GM12878 (cell line): ENCODE data around the gene RBM19. TPM values are rescaled to one million over a fixed set of nuclear protein-coding genes. Genes with fewer than 3 reads are reported as not detected.

Experiments
- ATAC-seq: fragments of 200-7000 bp; cut with Tn5 transposase; 3 replicates; pipeline ENCODE4 v1.9.1; 2020; ENCODE audit warnings: mild to moderate bottlenecking, moderate library complexity
- BruUV-seq: library from RNA; stranded (reverse); fragments of 400-500 nt; replicated peaks from 2 replicates; lab custom pipeline; 2021; lab: Mats Ljungman, UMichigan
- CTCF ChIA-PET: fragments of 300-600 bp; sonication (Branson Sonifier 250); formaldehyde crosslinking; extraction: SDS; loops from one replicate; lab custom pipeline; 2021; ENCODE audit warnings: inconsistent platforms; lab: Yijun Ruan, JAX
- POLR2A ChIA-PET: fragments of 350-600 bp; formaldehyde crosslinking; extraction: SDS; loops from one replicate; lab custom pipeline; 2021; ENCODE audit warnings: inconsistent platforms; lab: Charles Lee
- RAD21 ChIA-PET: fragments of 300-600 bp; sonication (Branson Sonifier 250); formaldehyde crosslinking; loops from one replicate; lab custom pipeline; 2023; ENCODE audit warnings: antibody characterized with exemption; ENCODE audit not compliant: unreplicated experiment; lab: Charles Lee
- SMC1A ChIA-PET: fragments of 300-600 bp; sonication (Branson Sonifier 250); formaldehyde crosslinking; loops from one replicate; lab custom pipeline; 2023; ENCODE audit not compliant: unreplicated experiment, uncharacterized antibody; lab: Charles Lee
- DNase-seq: peaks from one replicate; pipeline ENCODE4 v3.0.0-alpha.2; 2011; ENCODE audit warnings: low read depth, low spot score
- FAIRE-seq: peaks from 3 replicates; lab custom pipeline; 2011; peaks lifted over from hg19 to GRCh38; lab: Jason Lieb, UNC
- H2AFZ ChIP-seq: 2 replicates; pipeline ENCODE4 v1.6.0; 2011; ENCODE audit warnings: low read depth, low read length, control low read depth; ENCODE audit not compliant: control insufficient read depth
- H3K27ac ChIP-seq: 2 replicates; pipeline ENCODE4 v1.5.1; 2011; ENCODE audit warnings: control low read depth; ENCODE audit not compliant: control insufficient read depth, insufficient read depth
- H3K27me3 ChIP-seq, 2 experiments: replicated peaks in 1 of 2; 2 replicates each; pipeline versions ENCODE4 v1.6.0 to v1.6.1; 2011; ENCODE audit warnings: low read length in 1 of 2; ENCODE audit not compliant: control insufficient read depth in 2 of 2, insufficient read depth in 2 of 2
- H3K36me3 ChIP-seq, 2 experiments: 2 replicates each; pipeline ENCODE4 v1.5.1; 2011; ENCODE audit warnings: low read length in 1 of 2; ENCODE audit not compliant: control insufficient read depth in 2 of 2, insufficient read depth in 2 of 2
- H3K4me1 ChIP-seq: 2 replicates; pipeline ENCODE4 v1.6.1; 2011; ENCODE audit warnings: mild to moderate bottlenecking, low read length, moderate library complexity, mixed read lengths; ENCODE audit not compliant: control insufficient read depth, insufficient read depth
- H3K4me2 ChIP-seq: 2 replicates; pipeline ENCODE4 v1.6.0; 2011; ENCODE audit warnings: control low read depth; ENCODE audit not compliant: control insufficient read depth, insufficient read depth
- H3K4me3 ChIP-seq: fragments of 200-600 bp; sonication (generic); 2 replicates; pipeline ENCODE4 v1.5.1; 2016
- H3K79me2 ChIP-seq: 2 replicates; pipeline ENCODE4 v1.6.0; 2011; ENCODE audit warnings: low read length; ENCODE audit not compliant: control insufficient read depth, insufficient read depth
- H3K9ac ChIP-seq: 2 replicates; pipeline ENCODE4 v1.8.0; 2011; ENCODE audit warnings: low read length, control low read depth, mixed read lengths; ENCODE audit not compliant: control insufficient read depth, insufficient read depth
- H3K9me3 ChIP-seq: replicated peaks from 3 replicates; pipeline ENCODE4 v1.5.1; 2011; ENCODE audit warnings: mild to moderate bottlenecking, low read length; ENCODE audit not compliant: control insufficient read depth, insufficient read depth
- H4K20me1 ChIP-seq: 2 replicates; pipeline ENCODE4 v1.6.0; 2011; ENCODE audit not compliant: control insufficient read depth, insufficient read depth
- BACH1 ChIP-seq: fragments of 450-650 bp; IDR thresholded peaks from 2 replicates; pipeline ENCODE4 v1.6.1; 2017; ENCODE audit warnings: mild to moderate bottlenecking, borderline replicate concordance
- CBX5 ChIP-seq: sonication (generic); IDR thresholded peaks from 2 replicates; pipeline ENCODE4 v1.6.1; 2016; ENCODE audit warnings: low read depth, moderate library complexity, mild to moderate bottlenecking, inconsistent platforms
- CHD1 ChIP-seq: IDR thresholded peaks from 2 replicates; pipeline ENCODE4 v1.6.1; 2012; ENCODE audit warnings: low read depth, low read length, improper control_type of control experiment
- CHD2 ChIP-seq: IDR thresholded peaks from 2 replicates; pipeline ENCODE4 v1.6.1; 2011; ENCODE audit warnings: low read depth, low read length, improper control_type of control experiment, borderline replicate concordance
- EGR1 ChIP-seq, 2 experiments: IDR thresholded peaks; 1 replicate in 1 of 2; 2 replicates in 1 of 2; pipeline ENCODE4 v1.6.1; 2011 to 2012; ENCODE audit warnings: low read depth in 2 of 2, low read length in 2 of 2, borderline replicate concordance in 1 of 2, mild to moderate bottlenecking in 1 of 2, moderate library complexity in 1 of 2
- GABPA ChIP-seq: IDR thresholded peaks from 2 replicates; pipeline ENCODE4 v1.6.1; 2014; ENCODE audit warnings: antibody characterized with exemption, low read depth, mild to moderate bottlenecking, inconsistent platforms
- NR2F1 ChIP-seq: fragments of 450-650 bp; conservative IDR thresholded peaks from 2 replicates; pipeline ENCODE4 v1.6.1; 2017; ENCODE audit warnings: mild to moderate bottlenecking
- PML ChIP-seq: IDR thresholded peaks from 2 replicates; pipeline ENCODE4 v1.6.1; 2012; ENCODE audit warnings: low read length, inconsistent platforms
- RAD51 ChIP-seq: fragments of 450-650 bp; IDR thresholded peaks from 2 replicates; pipeline ENCODE4 v1.6.1; 2016; ENCODE audit warnings: moderate library complexity, mild to moderate bottlenecking, inconsistent platforms
- RCOR1 ChIP-seq: conservative IDR thresholded peaks from 2 replicates; pipeline ENCODE4 v1.6.1; 2012; ENCODE audit warnings: low read depth, low read length, improper control_type of control experiment
- RUNX3 ChIP-seq: IDR thresholded peaks from 2 replicates; pipeline ENCODE4 v1.6.1; 2012; ENCODE audit warnings: low read length, inconsistent platforms
- SIN3A ChIP-seq: IDR thresholded peaks from 2 replicates; pipeline ENCODE4 v1.6.1; 2012; ENCODE audit warnings: low read depth, low read length, improper control_type of control experiment
- SUZ12 ChIP-seq: fragments of 200-600 bp; sonication (generic); IDR thresholded peaks from one replicate; pipeline ENCODE4 v1.6.1; 2018; ENCODE audit warnings: antibody characterized with exemption, mild to moderate bottlenecking; ENCODE audit not compliant: unreplicated experiment
- WGBS: methylation state at CpG from one replicate; pipeline ENCODE4 v1.1.6; 2016; ENCODE audit warnings: low lambda C conversion rate; ENCODE audit not compliant: insufficient replicate concordance, insufficient coverage; ENCODE audit errors: missing lambda C conversion rate; 5-methylcytosine and 5-hydroxymethylcytosine counted together
- in situ Hi-C: fragments of 300-500 bp; cut with MboI; formaldehyde crosslinking; loops from 9 replicates; pipeline ENCODE4 v1.14.3; 2018; ENCODE audit warnings: mixed read lengths
- intact Hi-C: fragments of 100-400 bp; cut with micrococcal nuclease; formaldehyde crosslinking; loops from one replicate; pipeline ENCODE4 v1.14.2; 2022; ENCODE audit not compliant: unreplicated experiment
- polyA plus RNA-seq, 11 experiments: library from polyadenylated mRNA; depleted of rRNA in 4 of 11; unstranded in 6 of 11; stranded (reverse) in 5 of 11; fragments of >200 nt; fragmentation: Nextera tagmentation in 4 of 11; fragmentation: Illumina TruSeq in 1 of 11; extraction: Ambion mirVana in 4 of 11; extraction: Trizol in 1 of 11; gene quantifications; 1 replicate in 1 of 11; 2 replicates in 10 of 11; pipeline versions ENCODE4 v1.2.1 to v1.2.3, GENCODE V29; 2011 to 2016; ENCODE audit warnings: inconsistent platforms in 2 of 11, missing spikeins in 2 of 11, low read depth in 1 of 11
- total RNA-seq, 4 experiments: library from RNA; depleted of rRNA in 3 of 4; stranded (reverse); fragments of >200 nt in 3 of 4; fragmentation: Illumina TruSeq in 1 of 4; extraction: Trizol in 1 of 4; gene quantifications; 2 replicates each; pipeline versions ENCODE4 v1.2.1 to v1.2.3, GENCODE V29; 2013 to 2021
- TF ChIP-seq, protein P1 (sequence below): fragments of 450-650 bp; IDR thresholded peaks from 2 replicates; pipeline ENCODE4 v1.6.1; 2017; ENCODE audit warnings: mild to moderate bottlenecking, low read depth, inconsistent platforms; ENCODE audit not compliant: poor library complexity, severe bottlenecking
- TF ChIP-seq, protein P2 (sequence below): IDR thresholded peaks from 2 replicates; pipeline ENCODE4 v1.6.1; 2012; ENCODE audit warnings: low read depth, low read length, improper control_type of control experiment
- TF ChIP-seq, protein P3 (sequence below): fragments of 450-650 bp; IDR thresholded peaks from 2 replicates; pipeline ENCODE4 v1.6.1; 2017; ENCODE audit warnings: mild to moderate bottlenecking

Gene RBM19
- total and polyA plus RNA-seq, 10 of the 15 experiments (the other 5 are each of a cell fraction or from before 2014, with no cell fraction given): 4.2 to 42.9 (median 28.4) TPM

DNA sequence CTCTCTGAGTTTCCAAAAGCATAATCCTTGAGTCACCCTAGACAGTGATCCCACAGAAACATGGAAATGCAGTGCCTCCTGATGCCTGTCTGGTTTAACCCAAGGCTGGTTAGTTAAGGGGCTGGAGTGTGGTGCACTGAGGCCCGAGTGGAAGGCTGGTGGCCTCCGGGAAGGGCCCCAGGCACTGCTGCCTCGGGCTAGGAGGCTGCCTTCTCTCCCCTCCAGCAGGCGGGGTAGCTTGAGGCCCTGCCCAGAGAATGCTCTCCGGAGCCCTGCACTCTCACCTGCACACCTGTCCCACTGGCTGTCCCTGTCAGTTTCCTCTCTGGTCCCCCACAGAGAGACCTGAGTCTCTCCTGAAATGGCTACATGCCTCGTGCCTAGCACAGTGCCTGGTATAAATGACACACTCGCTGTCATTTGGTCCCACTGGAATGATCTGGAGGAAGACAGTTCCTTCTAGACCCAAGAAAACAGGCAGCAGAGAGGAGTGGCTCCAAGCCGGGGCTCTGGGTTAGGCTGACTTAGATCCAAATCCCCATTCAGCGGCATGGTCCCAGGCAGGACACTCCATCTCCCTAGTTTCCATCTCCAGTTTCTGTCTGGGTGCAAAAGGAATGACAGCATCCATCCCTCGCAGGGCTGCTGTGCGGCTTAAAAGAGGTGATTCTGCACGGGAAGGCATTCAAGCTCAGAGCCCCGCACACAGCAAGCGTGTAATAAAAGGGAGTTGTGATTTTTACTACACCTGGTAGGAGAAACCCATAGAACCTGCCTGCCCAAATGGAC lies 54.0 kb downstream of the RBM19 start:
- no peak for FAIRE-seq
- WGBS: 93% methylated on average over 14 of the region's 14 CpGs
- no peak; the same call in 2 of the 3 replicates for ATAC-seq
- TF ChIP-seq CHD1: no peak
- no peak for TF ChIP-seq RUNX3
- TF ChIP-seq EGR1 (IDR thresholded peaks at IDR 0.05; ENCODE audit: borderline replicate concordance in 1 of 2, low read depth in 2 of 2, low read length in 2 of 2): no peak
- no peak for TF ChIP-seq RCOR1
- TF ChIP-seq SIN3A: no peak
- TF ChIP-seq CHD2: no peak
- TF ChIP-seq, protein P1, sequence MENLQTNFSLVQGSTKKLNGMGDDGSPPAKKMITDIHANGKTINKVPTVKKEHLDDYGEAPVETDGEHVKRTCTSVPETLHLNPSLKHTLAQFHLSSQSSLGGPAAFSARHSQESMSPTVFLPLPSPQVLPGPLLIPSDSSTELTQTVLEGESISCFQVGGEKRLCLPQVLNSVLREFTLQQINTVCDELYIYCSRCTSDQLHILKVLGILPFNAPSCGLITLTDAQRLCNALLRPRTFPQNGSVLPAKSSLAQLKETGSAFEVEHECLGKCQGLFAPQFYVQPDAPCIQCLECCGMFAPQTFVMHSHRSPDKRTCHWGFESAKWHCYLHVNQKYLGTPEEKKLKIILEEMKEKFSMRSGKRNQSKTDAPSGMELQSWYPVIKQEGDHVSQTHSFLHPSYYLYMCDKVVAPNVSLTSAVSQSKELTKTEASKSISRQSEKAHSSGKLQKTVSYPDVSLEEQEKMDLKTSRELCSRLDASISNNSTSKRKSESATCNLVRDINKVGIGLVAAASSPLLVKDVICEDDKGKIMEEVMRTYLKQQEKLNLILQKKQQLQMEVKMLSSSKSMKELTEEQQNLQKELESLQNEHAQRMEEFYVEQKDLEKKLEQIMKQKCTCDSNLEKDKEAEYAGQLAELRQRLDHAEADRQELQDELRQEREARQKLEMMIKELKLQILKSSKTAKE: no peak
- no peak for TF ChIP-seq CBX5
- TF ChIP-seq NR2F1: no peak
- no peak for TF ChIP-seq RAD51
- TF ChIP-seq, protein P2, sequence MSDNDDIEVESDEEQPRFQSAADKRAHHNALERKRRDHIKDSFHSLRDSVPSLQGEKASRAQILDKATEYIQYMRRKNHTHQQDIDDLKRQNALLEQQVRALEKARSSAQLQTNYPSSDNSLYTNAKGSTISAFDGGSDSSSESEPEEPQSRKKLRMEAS: no peak
- no peak for TF ChIP-seq PML
- no peak for TF ChIP-seq GABPA
- TF ChIP-seq, protein P3, sequence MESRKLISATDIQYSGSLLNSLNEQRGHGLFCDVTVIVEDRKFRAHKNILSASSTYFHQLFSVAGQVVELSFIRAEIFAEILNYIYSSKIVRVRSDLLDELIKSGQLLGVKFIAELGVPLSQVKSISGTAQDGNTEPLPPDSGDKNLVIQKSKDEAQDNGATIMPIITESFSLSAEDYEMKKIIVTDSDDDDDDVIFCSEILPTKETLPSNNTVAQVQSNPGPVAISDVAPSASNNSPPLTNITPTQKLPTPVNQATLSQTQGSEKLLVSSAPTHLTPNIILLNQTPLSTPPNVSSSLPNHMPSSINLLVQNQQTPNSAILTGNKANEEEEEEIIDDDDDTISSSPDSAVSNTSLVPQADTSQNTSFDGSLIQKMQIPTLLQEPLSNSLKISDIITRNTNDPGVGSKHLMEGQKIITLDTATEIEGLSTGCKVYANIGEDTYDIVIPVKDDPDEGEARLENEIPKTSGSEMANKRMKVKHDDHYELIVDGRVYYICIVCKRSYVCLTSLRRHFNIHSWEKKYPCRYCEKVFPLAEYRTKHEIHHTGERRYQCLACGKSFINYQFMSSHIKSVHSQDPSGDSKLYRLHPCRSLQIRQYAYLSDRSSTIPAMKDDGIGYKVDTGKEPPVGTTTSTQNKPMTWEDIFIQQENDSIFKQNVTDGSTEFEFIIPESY: no peak
- TF ChIP-seq SUZ12: no peak
- no peak for TF ChIP-seq BACH1
- no peaks in the 10 kb centered on the region for H3K4me1 ChIP-seq
- ChIA-PET SMC1A (interaction anchor here (0.6 to 1.0 kb wide), 3 partner anchors 18 to 444 kb away, joined by 3 to 4 read pairs (median 3); no protein-coding TSS in a partner anchor), RAD21 (interaction anchor here (0.8 kb wide), 1 partner anchor 451 kb away, joined by 4 read pairs; no protein-coding TSS in a partner anchor), POLR2A (no interaction called here), CTCF (interaction anchor here (1.7 to 1.8 kb wide), 2 partner anchors 450 to 454 kb away, joined by 4 to 9 read pairs; no protein-coding TSS in a partner anchor)
- intact Hi-C loops (loop anchor here (1.0 to 10.0 kb wide), 4 partner anchors 125 to 597 kb away; no protein-coding TSS in a partner anchor), in situ Hi-C loops (loop anchor here (5.0 to 10.0 kb wide), 2 partner anchors 450 to 477 kb away; no protein-coding TSS in a partner anchor)
- H2AFZ ChIP-seq: no peak overlapping the region
- no peaks in the 10 kb centered on the region for H3K79me2 ChIP-seq
- H3K4me3 ChIP-seq: no peak overlapping the region
- peaks cover 0 to 20% of the 10 kb centered on the region in 2 experiments; a peak in 2 of 4 replicates for H3K36me3 ChIP-seq
- no peaks in the 10 kb centered on the region for H3K27me3 ChIP-seq
- no peaks in the 10 kb centered on the region for H3K9me3 ChIP-seq
- no peak overlapping the region for H3K9ac ChIP-seq
- no peaks in the 10 kb centered on the region for H4K20me1 ChIP-seq
- DNase-seq: no peak
- H3K27ac ChIP-seq: no peak overlapping the region
- no TSS peak for BruUV-seq
- no peak overlapping the region for H3K4me2 ChIP-seq
